Heart right ventricle (tissue), 16 donors: Measurements from ENCODE around the gene TMC8. TPM values are rescaled to one million over a fixed set of nuclear protein-coding genes. Genes with fewer than 3 reads are reported as not detected.

Experiments used
- ATAC-seq, 8 donors: fragments of 200-7000 bp; cut with Tn5 transposase; one replicate each; pipeline ENCODE4 v1.9.1; 2020; ENCODE audit warnings: mild to moderate bottlenecking in 8 of 8, moderate library complexity in 8 of 8, moderate number of reproducible peaks in 1 of 8
- DNase-seq, 2 donors: peaks; one replicate each; pipeline ENCODE4 v3.0.0-alpha.2; 2020
- H3K27ac ChIP-seq, 10 donors: fragments of 200-600 bp; sonication (generic) in 2 of 10; one replicate each; pipeline versions ENCODE4 v1.5.0 to v1.8.0; 2020 to 2022; ENCODE audit warnings: mild to moderate bottlenecking in 3 of 10
- H3K27me3 ChIP-seq, 7 donors: fragments of 200-600 bp; one replicate each; pipeline ENCODE4 v1.8.0; 2021 to 2022; ENCODE audit warnings: mild to moderate bottlenecking in 2 of 7
- H3K36me3 ChIP-seq, 9 donors: fragments of 200-600 bp; sonication (generic) in 1 of 9; one replicate each; pipeline versions ENCODE4 v1.5.0 to v1.8.0; 2020 to 2022; ENCODE audit warnings: mild to moderate bottlenecking in 2 of 9
- H3K4me1 ChIP-seq, 9 donors: fragments of 200-600 bp; sonication (generic) in 1 of 9; one replicate each; pipeline versions ENCODE4 v1.5.0 to v1.8.0; 2020 to 2022; ENCODE audit warnings: mild to moderate bottlenecking in 4 of 9
- H3K4me3 ChIP-seq, 10 donors: fragments of 200-600 bp; sonication (generic) in 2 of 10; one replicate each; pipeline versions ENCODE4 v1.5.0 to v1.8.0; 2020 to 2022; ENCODE audit warnings: mild to moderate bottlenecking in 7 of 10, moderate library complexity in 2 of 10
- H3K9me3 ChIP-seq, 11 donors: fragments of 200-600 bp in 10 of 11; sonication (generic) in 2 of 11; one replicate each; pipeline versions ENCODE4 v1.5.0 to v1.8.0; 2013 to 2022; ENCODE audit warnings: mild to moderate bottlenecking in 2 of 11, control low read depth in 1 of 11, moderate library complexity in 1 of 11
- CTCF ChIP-seq, 9 donors: fragments of 200-600 bp; sonication (generic) in 2 of 9; IDR thresholded peaks; one replicate each; pipeline versions ENCODE4 v1.5.0 to v1.8.0; 2021 to 2022; ENCODE audit warnings: antibody characterized with exemption in 9 of 9, mild to moderate bottlenecking in 5 of 9, moderate library complexity in 1 of 9
- WGBS, 2 donors: extraction: QIAGEN DNeasy Blood & Tissue Kit; methylation state at CpG; one replicate each; pipeline ENCODE4 v1.1.7; 2013; ENCODE audit warnings: inconsistent platforms in 1 of 2; 5-methylcytosine and 5-hydroxymethylcytosine counted together
- intact Hi-C, 10 donors: fragments of 100-400 bp; cut with DNase I; formaldehyde crosslinking; loops; one replicate each; pipeline versions ENCODE4 v1.11.1 to v1.14.2; 2022
- polyA plus RNA-seq, 2 donors: library from polyadenylated mRNA; stranded (reverse); fragments of 200-250 nt; gene quantifications; one replicate each; pipeline ENCODE4 v1.2.3, GENCODE V29; 2013
- total RNA-seq, 10 donors: library from RNA; stranded (reverse); fragmentation: NEBNext Ultra II Directional in 3 of 10; extraction: Animal tissue kit (Norgen Biotek cat#: 25700) in 3 of 10; gene quantifications; one replicate each; pipeline versions ENCODE4 v1.2.1 to v1.2.4, GENCODE V29; 2021 to 2023
- donor health status: Arrhythmogenic right ventricular cardiomyopathy.
- donor health status: ischemic (EF 13 %, LVEDD 7.1; RV severe dilation, severe dysfunction).
- donor health status: healthy with polysubstance abuse.
- donor health status: DM: no; HTN: yes; CAD: no.
- donor health status: DM: no; HTN: no; CAD: no.
- donor health status: ischemic (EF 25% LVEDD 6.9; RV normal size, moderate dysfunction).
- donor health status: ischemic (EF 25% LVEDD 5.7; RV mildly dilated, moderate dysfunction).
- donor health status: healthy.
- donor health status: DM: yes; HTN: yes; CAD: no.
- donor health status: Ischemic cardiomyopathy.
- donor health status: ischemic (EF 35%, LVEDD 5.7; RV mildly dilated, moderate dysfunction).
- donor health status: nonischemic (EF 11% LVEDD 7.7; RV severe dilation, severe dysfunction).
- donor health status: DM: yes; HTN: yes; CAD: no.
- donor health status: PGD.
- donor health status: ischemic (EF 29% LVEDD 5.4; RV normal size, mild dysfunction).
- donor health status: nonischemic (EF 23%, LVEDD 6.1; RV moderate dilation, normal function).

The TMC8 gene
- total and polyA plus RNA-seq, 12 donors, result 0.85 to 11.2 (median 2.1) TPM

GRCh38 chr17:78130090-78130436 is 508 bp upstream of the TMC8 start:
- ATAC-seq (no peak), DNase-seq (no peak)
- peaks cover 0 to 36% (median 0%) of the 10 kb centered on the region in 9 donors for H3K36me3 ChIP-seq
- no peaks in the 10 kb centered on the region for H3K9me3 ChIP-seq
- TF ChIP-seq CTCF (IDR thresholded peaks at IDR 0.05), result no peak
- peaks cover 21 to 95% (median 65%) of the 10 kb centered on the region in 9 donors for H3K4me1 ChIP-seq
- H3K27me3 ChIP-seq, result peaks cover 0 to 3% (median 0%) of the 10 kb centered on the region in 7 donors
- intact Hi-C loops, result no loop called here
- 37 to 60% methylated on average over 5 of the region's 5 CpGs for WGBS, 2 donors
- H3K27ac ChIP-seq, result peak overlapping the region in 9 of 10 donors; percentile 5 to 98 (median 96)
- H3K4me3 ChIP-seq, result peak overlapping the region in 2 of 10 donors; percentile 32 to 97

GRCh38 chr17:78131172-78132083 is 857 bp downstream of the TMC8 start:
- no peak for ATAC-seq
- intact Hi-C loops, result no loop called here

GRCh38 chr17:78132084-78132676 is 1.6 kb downstream of the TMC8 start:
- peak overlapping the region in 1 of 10 donors; percentile 98 for H3K27ac ChIP-seq
- DNase-seq (peak in 1 of 2 donors; percentile 44), ATAC-seq (no peak)
- peaks cover under 1 to 74% (median 44%) of the 10 kb centered on the region in 9 donors for H3K4me1 ChIP-seq
- no peak for TF ChIP-seq CTCF (IDR thresholded peaks at IDR 0.05)
- 42 to 44% methylated on average over 35 to 38 of the region's 38 CpGs for WGBS, 2 donors
- H3K9me3 ChIP-seq, result no peaks in the 10 kb centered on the region
- peaks cover 0 to 3% (median 0%) of the 10 kb centered on the region in 7 donors for H3K27me3 ChIP-seq
- intact Hi-C loops, result no loop called here
- H3K36me3 ChIP-seq, result peaks cover 0 to 35% (median 0%) of the 10 kb centered on the region in 9 donors
- peak overlapping the region in 7 of 10 donors; percentile 16 to 97 (median 33) for H3K4me3 ChIP-seq

More at GRCh38 chr17:78131172-78132083, 857 bp downstream of the TMC8 start:
- 29 to 36% methylated on average over 66 to 74 of the region's 74 CpGs for WGBS, 2 donors
- peak in 1 of 2 donors; percentile 19 for DNase-seq
- TF ChIP-seq CTCF (IDR thresholded peaks at IDR 0.05), result no peak
- Histone ChIP-seq H3K4me3 (peak overlapping the region in 7 of 10 donors; percentile 16 to 97 (median 33)), H3K4me1 (peaks cover 8 to 81% (median 52%) of the 10 kb centered on the region in 9 donors), H3K27me3 (peaks cover 0 to 3% (median 0%) of the 10 kb centered on the region in 7 donors), H3K36me3 (peaks cover 0 to 36% (median 0%) of the 10 kb centered on the region in 9 donors), H3K27ac (peak overlapping the region in 5 of 10 donors; percentile 96 to 98 (median 96)), H3K9me3 (no peaks in the 10 kb centered on the region)

- H3K27me3 ChIP-seq, result peaks cover 0 to 3% (median 0%) of the 10 kb centered on the region in 7 donors
- ATAC-seq (no peak), DNase-seq (no peak)
- intact Hi-C loops, result no loop called here
- peaks cover 0 to 35% (median 0%) of the 10 kb centered on the region in 9 donors for H3K36me3 ChIP-seq
- H3K4me3 ChIP-seq, result peak overlapping the region in 2 of 10 donors; percentile 35 to 97
- WGBS, 2 donors, result 91 to 93% methylated on average over 9 of the region's 9 CpGs
- peak overlapping the region in 1 of 10 donors; percentile 98 for H3K27ac ChIP-seq
- H3K4me1 ChIP-seq, result peaks cover 0 to 74% (median 38%) of the 10 kb centered on the region in 9 donors
- no peaks in the 10 kb centered on the region for H3K9me3 ChIP-seq
- no peak for TF ChIP-seq CTCF (IDR thresholded peaks at IDR 0.05)
Observed at GRCh38 chr17:78132767-78133178, 2.2 kb downstream of the TMC8 start.
